OCI-M1 (cell line): ENCODE results near the gene TAGLN.
"Not testable (repeated sequence)": the region's sequence is repeated elsewhere in the genome, so short reads cannot be mapped to it uniquely, and the experiment has no call there.

Experiments
- DNase-seq: peaks from one replicate; lab custom pipeline; 2025; lab: John Stamatoyannopoulos, UW

Gene TAGLN

DNA sequence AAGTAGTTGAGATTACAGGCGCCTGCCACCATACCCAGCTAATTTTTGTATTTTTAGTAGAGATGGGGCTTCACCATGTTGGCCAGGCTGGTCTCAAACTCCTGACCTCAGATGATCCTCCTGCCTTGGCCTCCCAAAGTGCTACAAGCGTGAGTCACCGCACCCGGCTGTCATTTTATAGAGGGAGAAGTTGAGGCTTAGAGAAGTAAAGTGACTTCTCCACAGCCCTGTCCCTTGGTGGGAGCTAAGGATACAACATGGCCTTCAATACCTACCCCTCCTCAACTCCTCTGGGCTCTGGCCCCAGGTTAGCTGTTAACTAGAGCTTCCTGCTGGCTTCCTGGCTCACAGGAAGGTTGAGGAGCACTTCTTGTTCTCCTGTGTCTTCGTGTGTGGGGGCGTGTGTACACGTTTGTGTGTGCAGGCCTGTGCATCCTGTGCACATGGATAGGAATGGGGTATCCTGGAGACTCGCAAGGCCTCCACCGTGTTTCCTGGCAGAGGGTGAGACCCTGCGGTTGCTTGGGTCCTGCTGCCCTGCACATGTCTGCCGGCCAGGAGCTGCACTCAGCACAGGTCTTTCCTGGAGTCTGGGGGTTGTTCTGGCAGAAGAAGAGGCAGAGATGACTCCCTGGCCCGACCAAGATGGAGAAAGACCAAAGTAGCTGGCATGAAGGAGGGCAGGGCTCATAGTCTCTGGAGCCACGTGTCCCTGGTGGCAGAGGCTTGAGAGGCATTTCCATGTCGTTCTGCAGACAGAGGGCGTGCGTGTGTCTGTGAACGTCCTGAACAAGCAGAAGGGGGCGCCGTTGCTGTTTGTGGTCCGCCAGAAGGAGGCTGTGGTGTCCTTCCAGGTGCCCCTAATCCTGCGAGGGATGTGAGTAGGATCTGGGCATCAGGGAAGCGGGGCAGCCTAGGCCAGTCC, 18.2 kb upstream of the TAGLN start:
- peak; percentile 86 for DNase-seq

DNA sequence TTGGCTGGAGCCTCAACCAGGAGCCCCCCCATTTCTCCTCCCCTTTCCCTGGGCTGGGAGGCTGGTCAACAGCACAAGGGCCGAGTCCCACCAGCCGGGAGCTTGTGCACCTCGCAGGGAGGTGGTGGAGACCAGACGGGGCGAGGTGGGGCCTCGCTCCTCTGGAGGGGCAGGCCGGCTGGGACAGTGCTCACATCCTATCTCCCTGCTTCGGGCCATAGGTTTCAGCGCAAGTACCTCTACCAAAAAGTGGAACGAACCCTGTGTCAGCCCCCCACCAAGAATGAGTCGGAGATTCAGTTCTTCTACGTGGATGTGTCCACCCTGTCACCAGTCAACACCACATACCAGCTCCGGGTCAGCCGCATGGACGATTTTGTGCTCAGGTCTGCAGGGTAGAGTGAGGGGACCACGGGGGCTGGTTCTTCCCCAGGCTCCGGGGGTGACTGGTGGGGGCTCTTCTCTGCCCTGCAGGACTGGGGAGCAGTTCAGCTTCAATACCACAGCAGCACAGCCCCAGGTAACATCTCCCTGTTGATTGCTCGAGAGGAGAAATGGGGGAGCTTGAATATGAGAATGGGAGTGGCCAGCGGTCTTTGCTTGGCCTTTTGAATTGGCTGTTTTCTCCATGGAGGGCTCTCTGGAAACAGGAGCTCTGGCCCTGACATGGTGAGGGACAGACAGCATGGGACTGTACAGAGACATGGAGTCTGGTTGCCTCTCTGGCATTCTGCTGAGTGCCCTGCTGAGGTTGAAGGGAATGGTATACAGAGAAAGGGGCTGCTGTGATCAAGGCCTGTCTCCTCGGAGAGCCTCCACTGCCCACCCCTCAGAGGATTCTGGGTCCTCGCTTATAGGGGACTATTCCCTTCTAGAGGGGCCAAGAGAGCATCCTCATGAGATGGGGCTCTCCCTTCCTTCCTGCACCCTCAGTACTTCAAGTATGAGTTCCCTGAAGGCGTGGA, 17.3 kb upstream of the TAGLN start:
- no peak for DNase-seq

DNA sequence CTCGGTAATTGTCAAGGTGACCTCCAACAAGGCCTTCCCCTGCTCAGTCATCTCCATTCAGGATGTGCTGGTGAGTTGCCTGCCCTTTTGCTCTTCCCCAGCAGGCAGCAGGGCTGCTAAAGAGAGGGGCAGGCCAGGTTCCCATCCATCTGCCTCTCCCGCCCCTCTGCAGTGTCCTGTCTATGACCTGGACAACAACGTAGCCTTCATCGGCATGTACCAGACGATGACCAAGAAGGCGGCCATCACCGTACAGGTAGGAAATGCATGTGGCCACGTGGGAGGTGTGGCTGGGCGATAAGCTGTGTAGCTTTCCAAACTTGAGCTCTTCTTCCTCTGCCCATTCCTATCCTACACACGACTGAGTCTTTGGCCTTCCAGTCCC, 16.6 kb upstream of the TAGLN start:
- DNase-seq: no peak

DNA sequence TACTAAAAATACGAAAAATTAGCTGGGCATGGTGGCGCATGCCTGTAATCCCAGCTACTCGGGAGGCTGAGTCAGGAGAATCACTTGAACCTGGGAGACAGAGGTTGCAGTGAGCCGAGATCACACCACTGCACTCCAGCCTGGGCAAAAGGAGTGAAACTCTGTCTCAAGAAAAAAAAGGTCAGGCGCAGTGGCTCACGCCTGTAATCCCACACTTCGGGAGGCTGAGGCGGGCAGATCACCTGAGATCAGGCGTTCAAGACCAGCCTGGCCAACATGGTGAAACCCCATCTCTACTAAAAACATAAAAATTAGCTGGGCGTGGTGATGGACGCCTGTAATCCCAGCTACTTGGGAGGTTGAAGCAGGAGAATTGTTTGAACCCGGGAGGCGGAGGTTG, 16.0 kb upstream of the TAGLN start:
- DNase-seq: not testable (repeated sequence)

DNA sequence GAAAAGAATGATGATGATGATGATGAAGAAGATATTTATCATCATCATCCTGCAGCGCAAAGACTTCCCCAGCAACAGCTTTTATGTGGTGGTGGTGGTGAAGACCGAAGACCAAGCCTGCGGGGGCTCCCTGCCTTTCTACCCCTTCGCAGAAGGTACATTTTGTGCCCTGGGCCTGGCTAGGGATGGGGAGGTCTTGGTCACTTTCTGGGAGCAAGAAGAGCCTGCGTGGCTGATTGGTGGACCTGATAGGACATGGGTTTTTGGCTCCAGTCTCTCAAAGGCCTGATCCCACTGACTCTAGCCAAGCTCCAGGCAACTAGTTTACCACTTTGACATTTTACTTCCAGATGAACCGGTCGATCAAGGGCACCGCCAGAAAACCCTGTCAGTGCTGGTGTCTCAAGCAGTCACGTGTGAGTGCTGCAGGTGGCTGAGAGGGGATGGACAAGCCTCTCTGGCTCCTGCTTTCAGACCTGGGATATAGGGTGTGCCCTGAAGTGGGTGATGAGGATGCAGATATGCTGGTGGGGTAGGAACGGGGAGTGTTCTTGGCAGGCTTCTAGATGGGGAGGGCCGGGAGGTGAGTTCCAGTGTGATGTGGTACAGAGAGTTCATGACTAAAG, 15.3 kb upstream of the TAGLN start:
- DNase-seq: no peak

DNA sequence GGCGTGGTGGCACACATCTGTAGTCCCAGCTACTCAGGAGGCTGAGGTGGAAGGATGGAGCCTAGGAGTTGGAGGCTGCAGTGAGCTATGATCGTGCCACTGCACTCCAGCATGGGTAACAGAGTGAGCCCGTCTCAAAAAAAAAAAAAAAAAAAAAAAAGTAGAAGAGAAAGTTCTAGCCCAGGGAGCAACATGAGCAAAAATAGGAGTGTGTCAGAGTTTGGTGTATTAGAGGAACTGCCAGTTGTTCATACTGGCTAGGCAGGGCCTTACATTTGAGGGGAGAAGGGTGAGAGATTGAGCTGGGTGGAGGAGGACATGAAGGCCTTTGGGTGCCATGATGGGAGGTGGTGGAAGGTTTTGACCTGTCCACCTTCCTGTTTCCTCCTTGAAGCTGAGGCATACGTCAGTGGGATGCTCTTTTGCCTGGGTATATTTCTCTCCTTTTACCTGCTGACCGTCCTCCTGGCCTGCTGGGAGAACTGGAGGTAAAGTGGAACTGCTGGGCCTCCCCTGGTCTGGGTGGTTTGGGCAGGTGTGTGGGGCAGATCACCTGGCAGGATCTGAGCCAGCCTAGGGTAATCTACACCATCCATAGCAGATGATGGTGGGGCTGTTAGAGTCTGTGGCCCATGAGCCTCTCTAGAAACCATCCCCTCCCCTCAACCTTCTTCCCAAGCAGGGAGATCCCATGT, 13.3 kb upstream of the TAGLN start:
- no peak for DNase-seq

DNA sequence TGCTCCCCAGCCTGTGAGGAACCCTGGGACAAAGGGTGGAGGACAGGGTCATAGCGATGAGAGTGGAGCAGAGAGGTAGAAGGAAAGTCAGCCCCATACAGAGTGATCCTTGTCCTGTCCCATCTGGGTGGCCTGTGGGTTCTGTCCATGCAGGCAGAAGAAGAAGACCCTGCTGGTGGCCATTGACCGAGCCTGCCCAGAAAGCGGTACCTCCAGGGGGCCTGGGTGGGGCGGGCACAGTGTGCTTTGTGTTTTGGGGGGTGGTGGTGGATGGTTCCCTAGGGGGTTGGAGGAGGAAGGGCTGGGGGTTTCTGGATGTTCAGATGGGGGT, 12.8 kb upstream of the TAGLN start:
- no peak for DNase-seq

DNA sequence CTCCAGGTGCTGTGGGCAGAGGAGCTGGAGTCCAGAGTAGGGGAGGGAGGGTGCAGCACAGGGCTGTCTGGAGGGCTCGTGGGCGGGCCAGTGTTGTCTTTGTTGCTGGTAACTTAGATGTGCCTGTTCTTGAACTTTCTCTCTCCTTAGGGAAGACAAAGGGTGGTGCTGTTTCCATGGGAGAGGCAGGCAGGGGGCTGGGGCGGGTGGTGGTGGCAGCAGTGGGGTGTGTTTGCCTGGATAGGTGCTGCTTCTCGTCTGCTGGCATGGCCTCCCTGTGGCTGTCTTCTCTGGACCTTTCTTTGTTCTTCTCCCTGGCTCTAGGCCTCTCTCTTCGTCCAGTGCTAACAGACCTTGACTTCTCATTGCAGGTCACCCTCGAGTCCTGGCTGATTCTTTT, 12.2 kb upstream of the TAGLN start:
- DNase-seq: no peak

DNA sequence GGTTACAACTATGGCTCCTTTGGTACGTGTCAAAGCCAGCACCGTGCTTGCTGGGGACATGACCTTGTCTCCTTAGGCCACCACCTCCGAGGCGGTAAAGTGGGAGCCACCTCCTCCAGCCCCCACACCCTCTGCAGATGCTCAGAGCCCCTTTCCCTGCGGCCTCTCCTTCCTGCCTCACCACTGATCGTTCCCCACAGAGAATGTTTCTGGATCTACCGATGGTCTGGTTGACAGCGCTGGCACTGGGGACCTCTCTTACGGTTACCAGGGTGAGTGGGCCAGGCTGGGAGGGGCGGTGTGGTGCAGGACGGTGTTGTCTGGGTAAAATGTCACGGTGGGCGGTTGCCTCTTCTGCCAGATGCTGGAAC, 11.8 kb upstream of the TAGLN start:
- DNase-seq: no peak

DNA sequence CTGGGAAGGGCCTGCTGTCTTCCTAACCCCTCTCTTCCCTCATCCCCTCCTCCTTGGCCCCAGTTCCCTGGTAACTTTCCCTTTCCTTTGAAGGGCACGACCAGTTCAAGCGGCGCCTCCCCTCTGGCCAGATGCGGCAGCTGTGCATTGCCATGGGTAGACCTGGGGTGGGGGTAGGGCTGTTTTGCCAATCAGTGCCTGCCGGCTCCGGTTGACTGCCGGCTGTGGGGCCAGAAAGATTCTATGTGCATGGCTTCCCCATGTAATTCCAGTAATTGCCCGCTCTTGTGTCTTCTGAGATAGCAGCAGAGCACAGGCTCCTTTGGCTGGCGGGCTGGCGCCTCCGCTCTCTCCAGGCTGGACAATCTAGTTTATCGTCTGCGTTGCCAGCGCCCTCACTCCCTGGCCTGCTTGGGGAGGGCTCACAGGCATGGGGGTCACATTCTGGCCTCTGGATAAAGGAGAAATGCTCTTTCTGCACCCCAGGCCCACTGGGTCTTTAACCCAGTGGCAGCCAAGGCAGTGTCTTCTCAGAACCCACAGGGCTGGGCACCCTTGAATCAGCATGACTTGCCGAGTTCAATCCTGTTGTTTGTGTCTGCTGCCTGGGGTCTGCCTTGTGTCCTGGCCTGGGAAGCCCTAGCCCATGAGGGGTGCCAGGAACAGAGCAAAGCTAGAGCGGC, 11.2 kb upstream of the TAGLN start:
- DNase-seq: no peak

DNA sequence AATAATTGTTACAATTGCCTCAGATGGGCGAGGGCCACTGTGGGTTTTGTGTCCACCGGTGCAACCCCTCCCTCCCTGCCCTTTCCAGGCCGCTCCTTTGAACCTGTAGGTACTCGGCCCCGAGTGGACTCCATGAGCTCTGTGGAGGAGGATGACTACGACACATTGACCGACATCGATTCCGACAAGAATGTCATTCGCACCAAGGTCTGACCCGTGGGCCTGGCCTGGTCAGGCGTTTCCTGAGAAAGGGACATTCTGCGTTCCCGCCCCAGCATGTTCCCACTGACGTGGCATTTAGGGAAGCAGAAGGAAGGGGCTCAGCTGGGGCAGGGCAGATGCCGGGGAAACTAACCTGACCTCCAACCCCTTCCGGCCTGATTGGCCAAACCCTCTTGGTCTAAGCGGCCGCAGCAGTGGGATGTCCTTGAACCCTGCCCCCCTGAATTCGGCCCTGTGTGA, 10.5 kb upstream of the TAGLN start:
- no peak for DNase-seq

DNA sequence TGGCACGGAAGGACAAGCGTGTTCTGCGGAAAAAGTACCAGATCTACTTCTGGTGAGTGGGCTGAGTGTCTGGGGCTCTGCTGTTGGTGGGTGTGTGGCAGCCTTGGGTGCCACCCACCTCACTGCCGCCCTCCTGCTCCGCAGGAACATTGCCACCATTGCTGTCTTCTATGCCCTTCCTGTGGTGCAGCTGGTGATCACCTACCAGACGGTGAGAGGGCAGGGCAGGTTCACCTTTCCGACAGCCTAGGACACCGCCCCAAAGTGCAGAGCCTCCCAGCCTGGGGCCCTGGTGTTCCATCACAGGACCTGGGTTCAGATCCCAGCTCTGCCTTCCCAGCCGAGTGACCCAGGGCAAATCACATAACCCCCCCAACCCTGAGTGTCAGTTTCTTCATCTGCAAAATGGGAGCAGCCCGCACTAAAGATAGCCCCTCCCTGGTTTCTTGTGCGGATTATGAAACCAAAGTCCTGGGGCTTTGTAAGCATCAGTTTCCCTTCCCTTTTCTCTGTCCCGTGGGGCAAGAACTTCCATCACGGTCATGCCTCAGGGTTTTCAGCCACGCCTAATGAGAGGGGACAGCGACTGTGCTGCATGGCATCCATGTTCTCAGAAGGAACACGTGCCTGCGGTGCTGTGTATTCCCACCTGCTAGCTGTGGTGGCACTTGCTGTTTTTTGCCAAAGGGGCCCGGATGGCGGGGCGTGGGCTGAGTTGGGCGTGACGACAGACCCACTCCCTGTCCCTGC, 9.8 kb upstream of the TAGLN start:
- DNase-seq: no peak

DNA sequence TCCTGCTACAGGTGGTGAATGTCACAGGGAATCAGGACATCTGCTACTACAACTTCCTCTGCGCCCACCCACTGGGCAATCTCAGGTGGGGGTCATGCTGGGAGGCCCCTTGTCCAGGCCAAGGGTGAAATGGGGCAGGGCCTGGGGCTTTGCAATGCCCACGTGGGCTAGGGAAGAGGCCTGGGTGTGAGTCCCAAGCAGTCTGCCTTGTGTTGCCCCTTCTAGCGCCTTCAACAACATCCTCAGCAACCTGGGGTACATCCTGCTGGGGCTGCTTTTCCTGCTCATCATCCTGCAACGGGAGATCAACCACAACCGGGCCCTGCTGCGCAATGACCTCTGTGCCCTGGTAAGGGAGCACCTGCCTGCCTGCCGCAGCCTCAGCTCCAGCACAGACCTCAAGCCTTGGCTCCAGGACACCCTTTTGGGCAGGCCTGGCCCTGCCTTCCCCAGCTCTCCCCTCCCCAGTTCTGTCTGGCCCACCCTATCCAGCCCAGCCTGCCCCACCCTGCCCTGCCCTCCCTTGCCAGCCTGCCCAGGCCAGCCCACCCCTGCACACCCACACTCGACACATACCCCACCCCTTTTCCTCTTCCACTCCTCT, 9.1 kb upstream of the TAGLN start:
- no peak for DNase-seq

DNA sequence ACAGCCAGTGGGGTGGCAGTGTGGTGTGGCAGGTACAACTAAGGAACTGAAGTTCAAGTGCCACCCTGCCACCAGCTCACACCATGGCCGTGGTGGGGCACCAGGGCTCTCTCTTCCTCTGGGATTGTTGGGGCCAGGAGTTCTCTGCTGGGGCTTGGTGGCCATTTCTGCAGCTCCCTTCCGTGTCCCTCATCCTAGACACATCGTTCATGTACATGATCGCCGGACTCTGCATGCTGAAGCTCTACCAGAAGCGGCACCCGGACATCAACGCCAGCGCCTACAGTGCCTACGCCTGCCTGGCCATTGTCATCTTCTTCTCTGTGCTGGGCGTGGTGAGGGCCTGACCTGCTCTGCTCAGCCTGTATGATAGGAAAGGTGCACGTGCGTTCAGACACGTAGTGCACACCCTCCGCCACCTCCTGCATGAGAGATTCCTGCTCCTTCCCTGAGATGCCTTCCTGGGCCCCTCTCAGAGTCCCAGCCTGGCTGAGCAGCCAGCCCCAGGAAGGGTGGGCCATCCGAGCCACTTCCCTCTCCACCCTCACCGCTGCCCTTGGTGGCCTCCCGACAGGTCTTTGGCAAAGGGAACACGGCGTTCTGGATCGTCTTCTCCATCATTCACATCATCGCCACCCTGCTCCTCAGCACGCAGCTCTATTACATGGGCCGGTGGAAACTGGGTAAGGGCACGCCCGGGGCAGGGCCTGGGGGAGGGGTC, 7.3 kb upstream of the TAGLN start:
- no peak for DNase-seq

DNA sequence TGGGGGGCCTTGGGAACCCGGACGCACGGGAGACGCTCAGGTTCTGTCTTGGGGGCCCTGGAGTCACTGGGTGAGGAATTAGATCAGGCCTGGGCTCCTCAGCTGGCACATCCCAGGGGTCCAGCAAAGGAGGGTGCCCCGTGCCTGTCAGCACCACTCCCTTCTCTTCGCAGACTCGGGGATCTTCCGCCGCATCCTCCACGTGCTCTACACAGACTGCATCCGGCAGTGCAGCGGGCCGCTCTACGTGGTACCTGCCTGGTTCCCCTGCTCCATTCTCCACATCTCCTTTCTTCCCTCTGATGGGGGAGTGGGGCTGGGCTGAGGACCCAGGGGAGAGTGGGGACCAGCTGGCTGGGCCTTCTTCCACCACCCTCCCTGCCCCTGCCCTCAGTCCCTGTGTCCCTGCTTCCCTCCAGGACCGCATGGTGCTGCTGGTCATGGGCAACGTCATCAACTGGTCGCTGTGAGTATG, 6.7 kb upstream of the TAGLN start:
- DNase-seq: no peak

DNA sequence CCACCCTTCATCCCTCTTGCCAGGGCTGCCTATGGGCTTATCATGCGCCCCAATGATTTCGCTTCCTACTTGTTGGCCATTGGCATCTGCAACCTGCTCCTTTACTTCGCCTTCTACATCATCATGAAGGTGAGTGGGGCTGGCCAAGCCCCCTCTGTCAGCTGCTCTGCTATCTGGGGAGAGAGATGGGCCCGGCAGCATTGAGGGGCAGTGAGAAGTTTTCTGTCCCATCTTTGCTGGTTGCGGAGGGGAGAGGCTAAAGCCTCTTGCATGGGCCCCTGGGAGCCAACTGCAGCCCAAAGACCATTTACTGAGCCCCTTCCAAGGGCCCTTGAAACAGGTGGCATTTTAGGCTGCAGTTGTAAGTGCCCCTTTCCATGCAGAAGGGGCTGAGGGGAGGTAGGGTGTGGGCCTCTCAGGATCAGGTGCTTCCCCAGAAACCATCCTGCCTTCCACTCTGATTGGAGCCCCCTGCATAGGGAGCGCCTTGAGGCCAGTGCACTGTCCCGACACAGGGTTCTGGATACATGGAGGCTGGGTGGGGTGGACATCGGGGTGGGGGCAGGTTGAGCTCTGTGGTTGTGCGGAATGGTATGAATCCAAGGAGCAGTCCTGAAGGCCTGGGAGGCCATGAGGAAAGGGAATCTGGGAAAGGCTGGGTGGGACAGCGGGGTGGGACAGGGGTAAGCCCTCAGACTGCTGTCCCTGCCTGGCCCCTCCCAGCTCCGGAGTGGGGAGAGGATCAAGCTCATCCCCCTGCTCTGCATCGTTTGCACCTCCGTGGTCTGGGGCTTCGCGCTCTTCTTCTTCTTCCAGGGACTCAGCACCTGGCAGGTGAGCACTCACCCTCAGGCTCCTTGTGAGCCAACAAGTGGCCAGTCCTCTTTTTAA, 5.8 kb upstream of the TAGLN start:
- DNase-seq: no peak

DNA sequence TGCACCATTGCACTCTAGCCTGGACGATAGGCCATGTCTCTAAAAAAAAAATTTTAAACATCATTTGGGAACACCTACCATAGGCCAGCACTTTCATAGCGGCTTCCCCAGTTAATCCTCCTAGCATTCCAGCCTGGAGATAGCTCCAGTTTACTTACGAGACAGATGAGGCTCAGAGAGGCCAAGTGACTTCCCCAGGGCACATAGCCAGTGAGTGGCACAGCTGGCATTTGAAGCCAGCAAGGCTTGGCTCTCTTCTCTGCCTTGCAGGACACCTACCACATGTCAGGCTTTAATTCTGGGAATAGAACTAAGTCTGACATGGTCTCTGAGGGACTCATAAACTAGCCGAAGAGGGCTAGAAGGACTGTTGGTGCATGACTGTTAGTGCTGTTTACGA, 4.9 kb upstream of the TAGLN start:
- no peak for DNase-seq

DNA sequence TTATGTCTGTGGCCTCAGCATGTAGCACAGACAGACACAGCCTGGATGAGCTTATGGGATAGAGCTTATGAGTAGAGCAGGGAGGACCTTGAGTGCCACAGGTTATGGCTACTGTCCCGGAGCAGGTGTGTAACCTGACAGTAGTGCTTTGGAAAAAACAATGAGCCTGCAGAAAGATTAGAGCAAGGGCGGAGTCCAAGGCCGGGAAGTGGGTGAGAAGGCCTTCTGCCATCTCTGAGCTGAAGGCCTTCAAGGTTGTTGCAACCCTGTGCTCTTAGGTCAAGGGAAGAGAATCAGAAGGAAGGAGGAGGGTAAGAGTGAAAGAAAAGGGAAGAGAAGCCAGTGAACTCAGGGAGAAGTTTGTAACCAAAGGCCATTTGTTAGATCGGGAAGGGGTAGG, 3.9 kb upstream of the TAGLN start:
- DNase-seq: no peak
